MM.1S (cell line): ENCODE results near the gene EXOC3L4.
A peak's percentile ranks its signal among the peaks of the same experiment; 100 is the strongest.

ENCODE experiments used
- EZH2 ChIP-seq: fragments of 300-600 bp; sonication (generic); optimal IDR thresholded peaks from 2 replicates; pipeline ENCODE3; 2017; ENCODE audit warnings: low read depth, mild to moderate bottlenecking, antibody characterized with exemption, low read length, mixed read lengths
- EZH2phosphoT487 ChIP-seq: fragments of 300-600 bp; sonication (generic); IDR thresholded peaks from 2 replicates; pipeline ENCODE4 v1.6.1; 2018; ENCODE audit warnings: antibody characterized with exemption, low read length
- TF ChIP-seq, protein P1 (sequence below): fragments of 300-600 bp; sonication (generic); IDR thresholded peaks from 2 replicates; pipeline ENCODE4 v1.5.1; 2016; ENCODE audit warnings: antibody characterized with exemption, low read length, mixed read lengths

- TF ChIP-seq EZH2phosphoT487 (no peak), EZH2 (no peak)
- TF ChIP-seq, protein P1, sequence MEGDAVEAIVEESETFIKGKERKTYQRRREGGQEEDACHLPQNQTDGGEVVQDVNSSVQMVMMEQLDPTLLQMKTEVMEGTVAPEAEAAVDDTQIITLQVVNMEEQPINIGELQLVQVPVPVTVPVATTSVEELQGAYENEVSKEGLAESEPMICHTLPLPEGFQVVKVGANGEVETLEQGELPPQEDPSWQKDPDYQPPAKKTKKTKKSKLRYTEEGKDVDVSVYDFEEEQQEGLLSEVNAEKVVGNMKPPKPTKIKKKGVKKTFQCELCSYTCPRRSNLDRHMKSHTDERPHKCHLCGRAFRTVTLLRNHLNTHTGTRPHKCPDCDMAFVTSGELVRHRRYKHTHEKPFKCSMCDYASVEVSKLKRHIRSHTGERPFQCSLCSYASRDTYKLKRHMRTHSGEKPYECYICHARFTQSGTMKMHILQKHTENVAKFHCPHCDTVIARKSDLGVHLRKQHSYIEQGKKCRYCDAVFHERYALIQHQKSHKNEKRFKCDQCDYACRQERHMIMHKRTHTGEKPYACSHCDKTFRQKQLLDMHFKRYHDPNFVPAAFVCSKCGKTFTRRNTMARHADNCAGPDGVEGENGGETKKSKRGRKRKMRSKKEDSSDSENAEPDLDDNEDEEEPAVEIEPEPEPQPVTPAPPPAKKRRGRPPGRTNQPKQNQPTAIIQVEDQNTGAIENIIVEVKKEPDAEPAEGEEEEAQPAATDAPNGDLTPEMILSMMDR: peak; percentile 31
Observed at GRCh38 chr14:103105580-103106150, 11.1 kb downstream of the EXOC3L4 start.
